WTC11 (cell line): ENCODE measurements around the gene PRKCE.

Experiments
- AR ChIP-seq: fragments of 250-450 bp; sonication (Bioruptor Pico); IDR thresholded peaks from 2 replicates; pipeline ENCODE4 v1.9.0; 2021; ENCODE audit warnings: mild to moderate bottlenecking
- ATF3 ChIP-seq: sonication (generic); formaldehyde crosslinking; conservative IDR thresholded peaks from 2 replicates; pipeline ENCODE4 v1.8.1; 2022; ENCODE audit warnings: mild to moderate bottlenecking, missing genetic modification reagents
- CTCF ChIP-seq: fragments of 200-600 bp; IDR thresholded peaks from 2 replicates; pipeline ENCODE4 v1.8.0; 2022; ENCODE audit warnings: antibody characterized with exemption
- MAX ChIP-seq: sonication (generic); formaldehyde crosslinking; IDR thresholded peaks from 2 replicates; pipeline ENCODE4 v1.8.0; 2022; ENCODE audit warnings: mild to moderate bottlenecking, missing genetic modification reagents
- NR3C1 ChIP-seq: sonication (generic); formaldehyde crosslinking; conservative IDR thresholded peaks from 2 replicates; pipeline ENCODE4 v1.8.1; 2023; ENCODE audit warnings: low read depth, mild to moderate bottlenecking, missing genetic modification reagents
- TP53 ChIP-seq: sonication (generic); formaldehyde crosslinking; IDR thresholded peaks from 2 replicates; pipeline ENCODE4 v1.8.1; 2023; ENCODE audit warnings: mild to moderate bottlenecking, missing genetic modification reagents
- ZBTB21 ChIP-seq: sonication (generic); formaldehyde crosslinking; IDR thresholded peaks from 2 replicates; pipeline ENCODE4 v1.8.1; 2023; ENCODE audit warnings: mild to moderate bottlenecking, missing genetic modification reagents, borderline replicate concordance
- ZNF219 ChIP-seq: sonication (generic); formaldehyde crosslinking; IDR thresholded peaks from 2 replicates; pipeline ENCODE4 v1.8.0; 2023; ENCODE audit warnings: missing genetic modification reagents, mild to moderate bottlenecking, borderline replicate concordance
- ZNF232 ChIP-seq: sonication (generic); formaldehyde crosslinking; IDR thresholded peaks from 2 replicates; pipeline ENCODE4 v1.8.0; 2022; ENCODE audit warnings: mild to moderate bottlenecking, missing genetic modification reagents
- TF ChIP-seq, protein P1 (sequence below): sonication (generic); formaldehyde crosslinking; IDR thresholded peaks from 2 replicates; pipeline ENCODE4 v1.8.1; 2023; ENCODE audit warnings: mild to moderate bottlenecking, missing genetic modification reagents, moderate library complexity
- TF ChIP-seq, protein P2 (sequence below): sonication (generic); formaldehyde crosslinking; IDR thresholded peaks from 2 replicates; pipeline ENCODE4 v1.8.1; 2022; ENCODE audit warnings: mild to moderate bottlenecking, missing genetic modification reagents, moderate library complexity, borderline replicate concordance

GRCh38 chr2:46051085-46051484 is 399.6 kb downstream of the PRKCE start:
- TF ChIP-seq NR3C1 (CRISPR knock-in tag) (no peak), CTCF (no peak), AR (CRISPR knock-in tag) (no peak), ZBTB21 (no peak), TP53 (CRISPR knock-in tag) (no peak), MAX (CRISPR knock-in tag) (no peak), ZNF232 (CRISPR knock-in tag) (no peak), ATF3 (no peak), ZNF219 (CRISPR knock-in tag) (no peak)
- TF ChIP-seq, protein P1, sequence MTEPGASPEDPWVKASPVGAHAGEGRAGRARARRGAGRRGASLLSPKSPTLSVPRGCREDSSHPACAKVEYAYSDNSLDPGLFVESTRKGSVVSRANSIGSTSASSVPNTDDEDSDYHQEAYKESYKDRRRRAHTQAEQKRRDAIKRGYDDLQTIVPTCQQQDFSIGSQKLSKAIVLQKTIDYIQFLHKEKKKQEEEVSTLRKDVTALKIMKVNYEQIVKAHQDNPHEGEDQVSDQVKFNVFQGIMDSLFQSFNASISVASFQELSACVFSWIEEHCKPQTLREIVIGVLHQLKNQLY, result no peak
- TF ChIP-seq, protein P2, sequence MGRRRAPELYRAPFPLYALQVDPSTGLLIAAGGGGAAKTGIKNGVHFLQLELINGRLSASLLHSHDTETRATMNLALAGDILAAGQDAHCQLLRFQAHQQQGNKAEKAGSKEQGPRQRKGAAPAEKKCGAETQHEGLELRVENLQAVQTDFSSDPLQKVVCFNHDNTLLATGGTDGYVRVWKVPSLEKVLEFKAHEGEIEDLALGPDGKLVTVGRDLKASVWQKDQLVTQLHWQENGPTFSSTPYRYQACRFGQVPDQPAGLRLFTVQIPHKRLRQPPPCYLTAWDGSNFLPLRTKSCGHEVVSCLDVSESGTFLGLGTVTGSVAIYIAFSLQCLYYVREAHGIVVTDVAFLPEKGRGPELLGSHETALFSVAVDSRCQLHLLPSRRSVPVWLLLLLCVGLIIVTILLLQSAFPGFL (CRISPR knock-in tag), result no peak
